ENCODE data around the gene SPDEF. TPM values are rescaled to one million over a fixed set of nuclear protein-coding genes. Genes with fewer than 3 reads are reported as not detected.

SPDEF gene
- total and polyA plus RNA-seq, 2 of the 13 experiments (the other 11 are each of a cell fraction or from before 2014, with no cell fraction given): not detected

DNA sequence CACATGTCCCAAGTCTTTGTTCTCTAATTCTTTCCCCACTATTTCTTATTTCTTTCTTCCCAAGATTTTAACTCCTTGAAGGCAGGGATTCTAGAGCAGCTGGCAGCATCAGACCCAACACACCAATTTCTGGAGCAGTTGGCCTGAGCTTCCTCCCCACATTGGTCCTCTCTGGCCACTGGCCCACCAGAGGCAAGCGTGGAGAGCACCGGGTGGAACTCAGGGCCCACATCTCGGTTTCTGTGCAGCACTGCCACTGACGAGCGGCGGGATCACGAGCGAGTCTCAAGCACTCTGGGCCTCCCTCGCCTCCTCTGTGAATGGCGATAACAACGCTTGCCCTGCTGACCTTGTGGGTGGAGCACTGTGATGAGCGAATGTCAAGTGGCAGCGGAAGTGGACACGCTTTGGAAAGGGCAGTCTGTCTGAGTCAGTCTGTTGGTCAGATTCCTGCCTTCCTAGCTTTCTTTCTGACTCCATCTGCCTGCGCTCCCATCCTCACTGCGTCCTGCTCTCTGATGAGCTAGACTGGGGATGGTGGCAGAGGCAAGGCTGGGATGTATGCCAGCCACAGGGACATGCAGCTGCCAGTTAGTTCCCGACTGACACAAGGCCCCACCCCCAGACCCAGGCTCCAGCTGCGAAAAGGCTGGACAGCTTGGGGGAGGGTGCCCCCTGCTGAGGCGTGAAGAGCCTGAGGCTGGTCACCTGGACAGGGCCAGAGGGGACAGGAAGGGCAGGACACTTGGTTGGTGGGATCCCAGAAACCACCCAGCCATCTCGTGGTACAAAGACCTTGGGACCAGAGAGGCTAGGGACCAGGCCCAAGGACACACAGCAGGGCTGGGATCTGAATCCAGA is 4.5 kb upstream of the SPDEF start (continued):
- TF ChIP-seq, protein P1, sequence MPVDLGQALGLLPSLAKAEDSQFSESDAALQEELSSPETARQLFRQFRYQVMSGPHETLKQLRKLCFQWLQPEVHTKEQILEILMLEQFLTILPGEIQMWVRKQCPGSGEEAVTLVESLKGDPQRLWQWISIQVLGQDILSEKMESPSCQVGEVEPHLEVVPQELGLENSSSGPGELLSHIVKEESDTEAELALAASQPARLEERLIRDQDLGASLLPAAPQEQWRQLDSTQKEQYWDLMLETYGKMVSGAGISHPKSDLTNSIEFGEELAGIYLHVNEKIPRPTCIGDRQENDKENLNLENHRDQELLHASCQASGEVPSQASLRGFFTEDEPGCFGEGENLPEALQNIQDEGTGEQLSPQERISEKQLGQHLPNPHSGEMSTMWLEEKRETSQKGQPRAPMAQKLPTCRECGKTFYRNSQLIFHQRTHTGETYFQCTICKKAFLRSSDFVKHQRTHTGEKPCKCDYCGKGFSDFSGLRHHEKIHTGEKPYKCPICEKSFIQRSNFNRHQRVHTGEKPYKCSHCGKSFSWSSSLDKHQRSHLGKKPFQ (CRISPR knock-in tag; IDR thresholded peaks at IDR 0.05; ENCODE audit: insufficient replicate concordance): no peak
- peak; percentile 23; the same call in 1 of the 2 replicates for TF ChIP-seq DMAP1 (CRISPR knock-in tag; IDR thresholded peaks at IDR 0.05)
- TF ChIP-seq ZNF790 (CRISPR knock-in tag; IDR thresholded peaks at IDR 0.05; ENCODE audit: borderline replicate concordance): no peak
- TF ChIP-seq AKAP8 (CRISPR knock-in tag; IDR thresholded peaks at IDR 0.05): no peak
- TF ChIP-seq, protein P2, sequence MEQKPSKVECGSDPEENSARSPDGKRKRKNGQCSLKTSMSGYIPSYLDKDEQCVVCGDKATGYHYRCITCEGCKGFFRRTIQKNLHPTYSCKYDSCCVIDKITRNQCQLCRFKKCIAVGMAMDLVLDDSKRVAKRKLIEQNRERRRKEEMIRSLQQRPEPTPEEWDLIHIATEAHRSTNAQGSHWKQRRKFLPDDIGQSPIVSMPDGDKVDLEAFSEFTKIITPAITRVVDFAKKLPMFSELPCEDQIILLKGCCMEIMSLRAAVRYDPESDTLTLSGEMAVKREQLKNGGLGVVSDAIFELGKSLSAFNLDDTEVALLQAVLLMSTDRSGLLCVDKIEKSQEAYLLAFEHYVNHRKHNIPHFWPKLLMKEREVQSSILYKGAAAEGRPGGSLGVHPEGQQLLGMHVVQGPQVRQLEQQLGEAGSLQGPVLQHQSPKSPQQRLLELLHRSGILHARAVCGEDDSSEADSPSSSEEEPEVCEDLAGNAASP (CRISPR knock-in tag; IDR thresholded peaks at IDR 0.05; ENCODE audit: borderline replicate concordance): no peak
- TF ChIP-seq, protein P3, sequence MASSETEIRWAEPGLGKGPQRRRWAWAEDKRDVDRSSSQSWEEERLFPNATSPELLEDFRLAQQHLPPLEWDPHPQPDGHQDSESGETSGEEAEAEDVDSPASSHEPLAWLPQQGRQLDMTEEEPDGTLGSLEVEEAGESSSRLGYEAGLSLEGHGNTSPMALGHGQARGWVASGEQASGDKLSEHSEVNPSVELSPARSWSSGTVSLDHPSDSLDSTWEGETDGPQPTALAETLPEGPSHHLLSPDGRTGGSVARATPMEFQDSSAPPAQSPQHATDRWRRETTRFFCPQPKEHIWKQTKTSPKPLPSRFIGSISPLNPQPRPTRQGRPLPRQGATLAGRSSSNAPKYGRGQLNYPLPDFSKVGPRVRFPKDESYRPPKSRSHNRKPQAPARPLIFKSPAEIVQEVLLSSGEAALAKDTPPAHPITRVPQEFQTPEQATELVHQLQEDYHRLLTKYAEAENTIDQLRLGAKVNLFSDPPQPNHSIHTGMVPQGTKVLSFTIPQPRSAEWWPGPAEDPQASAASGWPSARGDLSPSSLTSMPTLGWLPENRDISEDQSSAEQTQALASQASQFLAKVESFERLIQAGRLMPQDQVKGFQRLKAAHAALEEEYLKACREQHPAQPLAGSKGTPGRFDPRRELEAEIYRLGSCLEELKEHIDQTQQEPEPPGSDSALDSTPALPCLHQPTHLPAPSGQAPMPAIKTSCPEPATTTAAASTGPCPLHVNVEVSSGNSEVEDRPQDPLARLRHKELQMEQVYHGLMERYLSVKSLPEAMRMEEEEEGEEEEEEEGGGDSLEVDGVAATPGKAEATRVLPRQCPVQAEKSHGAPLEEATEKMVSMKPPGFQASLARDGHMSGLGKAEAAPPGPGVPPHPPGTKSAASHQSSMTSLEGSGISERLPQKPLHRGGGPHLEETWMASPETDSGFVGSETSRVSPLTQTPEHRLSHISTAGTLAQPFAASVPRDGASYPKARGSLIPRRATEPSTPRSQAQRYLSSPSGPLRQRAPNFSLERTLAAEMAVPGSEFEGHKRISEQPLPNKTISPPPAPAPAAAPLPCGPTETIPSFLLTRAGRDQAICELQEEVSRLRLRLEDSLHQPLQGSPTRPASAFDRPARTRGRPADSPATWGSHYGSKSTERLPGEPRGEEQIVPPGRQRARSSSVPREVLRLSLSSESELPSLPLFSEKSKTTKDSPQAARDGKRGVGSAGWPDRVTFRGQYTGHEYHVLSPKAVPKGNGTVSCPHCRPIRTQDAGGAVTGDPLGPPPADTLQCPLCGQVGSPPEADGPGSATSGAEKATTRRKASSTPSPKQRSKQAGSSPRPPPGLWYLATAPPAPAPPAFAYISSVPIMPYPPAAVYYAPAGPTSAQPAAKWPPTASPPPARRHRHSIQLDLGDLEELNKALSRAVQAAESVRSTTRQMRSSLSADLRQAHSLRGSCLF (CRISPR knock-in tag; IDR thresholded peaks at IDR 0.05; ENCODE audit: borderline replicate concordance): no peak
- TF ChIP-seq NFE2 (CRISPR knock-in tag; IDR thresholded peaks at IDR 0.05): no peak
- no peak for TF ChIP-seq ARHGAP35 (CRISPR knock-in tag; IDR thresholded peaks at IDR 0.05; ENCODE audit: borderline replicate concordance)
- no peak for TF ChIP-seq ZC3H13 (CRISPR knock-in tag; IDR thresholded peaks at IDR 0.05)
- TF ChIP-seq ZC3H4 (CRISPR knock-in tag; IDR thresholded peaks at IDR 0.05; ENCODE audit: borderline replicate concordance): no peak
- no peak for TF ChIP-seq TAF1 (CRISPR knock-in tag; IDR thresholded peaks at IDR 0.05)
- no peak for TF ChIP-seq BRD4 (CRISPR knock-in tag; IDR thresholded peaks at IDR 0.05)
- TF ChIP-seq ZNF883 (CRISPR knock-in tag; IDR thresholded peaks at IDR 0.05; ENCODE audit: not compliant biosample characterization): no peak
- TF ChIP-seq ELF3 (CRISPR knock-in tag; IDR thresholded peaks at IDR 0.05): peak; percentile 62; the same call in 1 of the 2 replicates
- TF ChIP-seq, protein P4, sequence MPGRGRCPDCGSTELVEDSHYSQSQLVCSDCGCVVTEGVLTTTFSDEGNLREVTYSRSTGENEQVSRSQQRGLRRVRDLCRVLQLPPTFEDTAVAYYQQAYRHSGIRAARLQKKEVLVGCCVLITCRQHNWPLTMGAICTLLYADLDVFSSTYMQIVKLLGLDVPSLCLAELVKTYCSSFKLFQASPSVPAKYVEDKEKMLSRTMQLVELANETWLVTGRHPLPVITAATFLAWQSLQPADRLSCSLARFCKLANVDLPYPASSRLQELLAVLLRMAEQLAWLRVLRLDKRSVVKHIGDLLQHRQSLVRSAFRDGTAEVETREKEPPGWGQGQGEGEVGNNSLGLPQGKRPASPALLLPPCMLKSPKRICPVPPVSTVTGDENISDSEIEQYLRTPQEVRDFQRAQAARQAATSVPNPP (CRISPR knock-in tag; IDR thresholded peaks at IDR 0.05): no peak
- TF ChIP-seq ZNF510 (CRISPR knock-in tag; IDR thresholded peaks at IDR 0.05; ENCODE audit: low read depth): no peak
- no peak for TF ChIP-seq FOXK2 (IDR thresholded peaks at IDR 0.05)
- no peak for TF ChIP-seq RFX5 (IDR thresholded peaks at IDR 0.05; ENCODE audit: low read depth, low read length)
- TF ChIP-seq ZNF343 (CRISPR knock-in tag; IDR thresholded peaks at IDR 0.05): peak; percentile 65; the same call in 1 of the 2 replicates
- no peak for TF ChIP-seq SCMH1 (CRISPR knock-in tag; IDR thresholded peaks at IDR 0.05; ENCODE audit: borderline replicate concordance)
- no peak for TF ChIP-seq NCOA2 (CRISPR knock-in tag; IDR thresholded peaks at IDR 0.05)

All from HepG2 (cell line).